ENCODE results near the gene ZDHHC3.

The ZDHHC3 gene

DNA sequence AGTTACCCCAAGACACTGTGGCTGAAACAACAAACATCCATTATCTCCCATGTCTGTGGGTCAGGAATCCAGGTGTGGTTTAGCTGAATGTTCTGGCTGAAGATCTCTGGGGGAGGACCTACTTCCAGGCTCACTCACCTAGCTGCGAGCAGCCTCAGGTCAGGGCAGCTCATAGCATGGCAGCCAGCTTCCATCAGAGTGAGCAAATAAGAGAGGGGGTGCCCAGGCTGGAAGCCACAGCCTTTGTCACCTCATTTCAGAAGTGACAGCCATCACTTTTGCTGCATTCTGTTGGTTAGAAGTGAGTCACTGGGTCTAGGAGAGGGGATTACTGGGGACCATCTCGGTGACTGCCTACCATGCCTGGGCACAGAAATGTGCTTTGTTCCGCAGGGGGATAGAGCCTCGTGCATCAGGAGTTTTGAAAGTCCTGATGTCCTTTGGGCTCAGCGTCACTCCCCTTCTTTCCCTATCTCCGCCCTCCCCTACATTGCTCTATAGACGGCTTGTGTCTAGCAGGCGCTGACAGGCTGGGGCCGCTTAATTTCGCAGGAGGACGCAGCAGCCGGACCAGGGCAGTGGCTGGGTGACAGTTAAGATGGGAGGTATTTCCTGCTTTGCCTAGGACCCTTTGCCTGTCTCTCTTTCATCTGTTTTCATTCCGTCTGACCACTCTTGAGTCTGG lies 76.1 kb downstream of the ZDHHC3 start:
- H3K4me3 ChIP-seq (ENCODE audit: low read length, poor library complexity, severe bottlenecking) = no peak overlapping the region
- no peak overlapping the region for H3K4me2 ChIP-seq (ENCODE audit: low read depth, low read length, poor library complexity, severe bottlenecking)
- H3K9ac ChIP-seq (ENCODE audit: low read depth, low read length, poor library complexity, severe bottlenecking) = no peak overlapping the region
- H3F3A ChIP-seq (ENCODE audit: low read depth) = no peaks in the 10 kb centered on the region
- no peak overlapping the region for H2AFZ ChIP-seq (ENCODE audit: low read length)
- TF ChIP-seq EZH2phosphoT487 (IDR thresholded peaks at IDR 0.05; ENCODE audit: borderline replicate concordance) = no peak
- no peak for TF ChIP-seq CTCF (conservative IDR thresholded peaks at IDR 0.05; ENCODE audit: low read length)
- H3K27me3 ChIP-seq (ENCODE audit: insufficient read depth, low read length, poor library complexity, severe bottlenecking) = no peaks in the 10 kb centered on the region
- H3K4me1 ChIP-seq (ENCODE audit: insufficient read depth, low read length, poor library complexity, severe bottlenecking) = no peaks in the 10 kb centered on the region
- no peaks in the 10 kb centered on the region for H3K9me2 ChIP-seq (replicated peaks; ENCODE audit: low read depth, low read length)
- no peaks in the 10 kb centered on the region for H3K79me2 ChIP-seq (ENCODE audit: insufficient read depth, low read length)
- no peaks in the 10 kb centered on the region for H3K9me3 ChIP-seq (ENCODE audit: insufficient read depth, low read depth, low read length)
- H3K36me3 ChIP-seq (ENCODE audit: insufficient read depth, low read length) = no peaks in the 10 kb centered on the region
- H4K20me1 ChIP-seq (ENCODE audit: insufficient read depth, low read length, poor library complexity, severe bottlenecking) = no peaks in the 10 kb centered on the region

- Histone ChIP-seq H3K9me2 (replicated peaks; ENCODE audit: low read depth, low read length) (no peaks in the 10 kb centered on the region), H3K36me3 (ENCODE audit: insufficient read depth, low read length) (no peaks in the 10 kb centered on the region), H3K27me3 (ENCODE audit: insufficient read depth, low read length, poor library complexity, severe bottlenecking) (no peaks in the 10 kb centered on the region), H2AFZ (ENCODE audit: low read length) (no peak overlapping the region), H3F3A (ENCODE audit: low read depth) (no peaks in the 10 kb centered on the region), H3K9me3 (ENCODE audit: insufficient read depth, low read depth, low read length) (no peaks in the 10 kb centered on the region), H3K4me1 (ENCODE audit: insufficient read depth, low read length, poor library complexity, severe bottlenecking) (no peaks in the 10 kb centered on the region), H4K20me1 (ENCODE audit: insufficient read depth, low read length, poor library complexity, severe bottlenecking) (no peaks in the 10 kb centered on the region), H3K4me2 (ENCODE audit: low read depth, low read length, poor library complexity, severe bottlenecking) (no peak overlapping the region), H3K9ac (ENCODE audit: low read depth, low read length, poor library complexity, severe bottlenecking) (no peak overlapping the region), H3K4me3 (ENCODE audit: low read length, poor library complexity, severe bottlenecking) (no peak overlapping the region), H3K79me2 (ENCODE audit: insufficient read depth, low read length) (no peaks in the 10 kb centered on the region)
- TF ChIP-seq EZH2phosphoT487 (IDR thresholded peaks at IDR 0.05; ENCODE audit: borderline replicate concordance) (no peak), CTCF (conservative IDR thresholded peaks at IDR 0.05; ENCODE audit: low read length) (no peak)
Observed at GRCh38 chr3:44896440-44896839, 79.5 kb downstream of the ZDHHC3 start.

GRCh38 chr3:44894485-44894884 lies 81.5 kb downstream of the ZDHHC3 start:
- no peaks in the 10 kb centered on the region for H4K20me1 ChIP-seq (ENCODE audit: insufficient read depth, low read length, poor library complexity, severe bottlenecking)
- H3K4me3 ChIP-seq (ENCODE audit: low read length, poor library complexity, severe bottlenecking) = no peak overlapping the region
- no peak for TF ChIP-seq CTCF (conservative IDR thresholded peaks at IDR 0.05; ENCODE audit: low read length)
- TF ChIP-seq EZH2phosphoT487 (IDR thresholded peaks at IDR 0.05; ENCODE audit: borderline replicate concordance) = no peak
- H3K79me2 ChIP-seq (ENCODE audit: insufficient read depth, low read length) = no peaks in the 10 kb centered on the region
- H3K4me2 ChIP-seq (ENCODE audit: low read depth, low read length, poor library complexity, severe bottlenecking) = no peak overlapping the region
- H2AFZ ChIP-seq (ENCODE audit: low read length) = no peak overlapping the region
- H3F3A ChIP-seq (ENCODE audit: low read depth) = no peaks in the 10 kb centered on the region
- H3K9me3 ChIP-seq (ENCODE audit: insufficient read depth, low read depth, low read length) = no peaks in the 10 kb centered on the region
- H3K4me1 ChIP-seq (ENCODE audit: insufficient read depth, low read length, poor library complexity, severe bottlenecking) = no peaks in the 10 kb centered on the region
- H3K36me3 ChIP-seq (ENCODE audit: insufficient read depth, low read length) = no peaks in the 10 kb centered on the region
- no peaks in the 10 kb centered on the region for H3K27me3 ChIP-seq (ENCODE audit: insufficient read depth, low read length, poor library complexity, severe bottlenecking)
- no peaks in the 10 kb centered on the region for H3K9me2 ChIP-seq (replicated peaks; ENCODE audit: low read depth, low read length)
- H3K9ac ChIP-seq (ENCODE audit: low read depth, low read length, poor library complexity, severe bottlenecking) = no peak overlapping the region

Measured in Loucy (cell line).